SH-SY5Y (cell line): Measurements from ENCODE around the gene PIP5K1B.

Source experiments
- GATA2 ChIP-seq: IDR thresholded peaks from 2 replicates; pipeline ENCODE4 v1.6.1; 2011; ENCODE audit warnings: mild to moderate bottlenecking, low read depth, low read length
- GATA3 ChIP-seq: IDR thresholded peaks from 2 replicates; pipeline ENCODE4 v1.6.1; 2011; ENCODE audit warnings: low read depth, mild to moderate bottlenecking, low read length, moderate library complexity

GRCh38 chr9:68728731-68729130 is 23.7 kb downstream of the PIP5K1B start:
- no peak for TF ChIP-seq GATA3
- no peak for TF ChIP-seq GATA2
